IPS-NIHi7 (cell line): ENCODE data around the gene SMIM8.

ENCODE experiments used
- DNase-seq: peaks from one replicate; pipeline ENCODE4 v3.0.0; 2012; ENCODE audit warnings: mixed read lengths; ENCODE audit errors: extremely low spot score

Gene SMIM8

DNA sequence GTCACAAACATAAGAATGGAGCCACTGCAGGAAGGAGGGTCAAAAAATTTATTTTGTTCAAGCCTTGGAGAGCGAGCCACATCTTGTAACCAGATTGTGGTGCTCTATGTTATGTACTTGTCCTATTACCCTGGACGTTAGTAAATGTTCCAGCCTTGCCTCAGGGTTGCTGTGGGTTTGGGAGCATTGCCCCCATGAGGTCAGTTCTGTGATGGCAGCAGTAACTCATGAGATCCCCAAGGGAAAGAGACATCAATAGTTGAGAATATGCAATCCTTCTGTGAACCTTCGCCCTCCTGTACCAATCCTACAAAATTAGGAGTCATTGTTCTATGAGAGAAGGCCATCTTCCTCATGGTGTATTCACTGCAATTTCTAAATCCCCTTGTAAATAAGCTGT lies 68.9 kb downstream of the SMIM8 start:
- peak; percentile 76 for DNase-seq
